OCI-LY7 (cell line): ENCODE results near the gene ZNF341. TPM values are rescaled to one million over a fixed set of nuclear protein-coding genes. Genes with fewer than 3 reads are reported as not detected.
A peak's percentile ranks its signal among the peaks of the same experiment; 100 is the strongest.

ENCODE experiments used
- BruUV-seq: library from RNA; stranded (reverse); fragments of 400-500 nt; replicated peaks from 2 replicates; lab custom pipeline; 2021; lab: Mats Ljungman, UMichigan
- CTCF ChIA-PET: fragments of 300-600 bp; sonication (Branson Sonifier 250); formaldehyde crosslinking; loops from one replicate; lab custom pipeline; 2022; ENCODE audit warnings: antibody characterized with exemption; ENCODE audit not compliant: unreplicated experiment; lab: Charles Lee
- POLR2A ChIA-PET: fragments of 300-600 bp; sonication (Branson Sonifier 250); formaldehyde crosslinking; loops from one replicate; lab custom pipeline; 2022; ENCODE audit warnings: antibody characterized with exemption; lab: Charles Lee
- DNase-seq: peaks from one replicate; pipeline ENCODE4 v3.0.0-alpha.2; 2015; ENCODE audit warnings: low spot score
- H2AFZ ChIP-seq: fragments of 200-600 bp; sonication (generic), shearing (Covaris generic); 2 replicates; pipeline ENCODE4 v1.6.1; 2014; ENCODE audit warnings: mild to moderate bottlenecking, antibody characterized with exemption, low read length, moderate library complexity
- H3K27ac ChIP-seq: fragments of 200-600 bp; sonication (generic); 2 replicates; pipeline ENCODE4 v1.5.1; 2014; ENCODE audit warnings: mixed run types, low read depth, mild to moderate bottlenecking, moderate library complexity, low read length, inconsistent platforms; ENCODE audit not compliant: poor library complexity, severe bottlenecking
- H3K36me3 ChIP-seq: fragments of 200-600 bp; sonication (generic); 2 replicates; pipeline ENCODE4 v1.6.1; 2014; ENCODE audit warnings: mild to moderate bottlenecking, antibody characterized with exemption, low read length, moderate library complexity, mixed read lengths; ENCODE audit not compliant: insufficient read depth
- H3K4me1 ChIP-seq: fragments of 200-600 bp; sonication (generic); 2 replicates; pipeline ENCODE4 v1.5.1; 2014; ENCODE audit warnings: mild to moderate bottlenecking, low read length; ENCODE audit not compliant: insufficient read depth, poor library complexity, severe bottlenecking
- H3K4me2 ChIP-seq: fragments of 200-600 bp; sonication (generic); 2 replicates; pipeline ENCODE4 v1.6.1; 2014; ENCODE audit warnings: mild to moderate bottlenecking, low read length
- H3K4me3 ChIP-seq: fragments of 200-600 bp; sonication (generic); 2 replicates; pipeline ENCODE4 v1.5.1; 2014; ENCODE audit warnings: mild to moderate bottlenecking, low read depth, low read length; ENCODE audit not compliant: poor library complexity, severe bottlenecking
- H3K79me2 ChIP-seq: fragments of 200-600 bp; sonication (generic); 2 replicates; pipeline ENCODE4 v1.6.1; 2016; ENCODE audit warnings: low read depth, mild to moderate bottlenecking, low read length, moderate library complexity, mixed read lengths; ENCODE audit not compliant: insufficient read depth
- H3K9me2 ChIP-seq: fragments of 200-600 bp; sonication (generic); 2 replicates; pipeline ENCODE4 v1.6.1; 2016; ENCODE audit warnings: mild to moderate bottlenecking, low read length, mixed read lengths; ENCODE audit not compliant: insufficient read depth
- H3K9me3 ChIP-seq: fragments of 200-600 bp; sonication (generic); 2 replicates; pipeline ENCODE4 v1.6.1; 2014; ENCODE audit warnings: mild to moderate bottlenecking, mixed run types, low read length, mixed read lengths
- H4K20me1 ChIP-seq: fragments of 200-600 bp; sonication (generic); 2 replicates; pipeline ENCODE4 v1.6.1; 2014; ENCODE audit warnings: mild to moderate bottlenecking, antibody characterized with exemption, low read length, moderate library complexity, mixed read lengths; ENCODE audit not compliant: insufficient read depth
- EZH2phosphoT487 ChIP-seq: fragments of 200-600 bp; sonication (generic); IDR thresholded peaks from 2 replicates; pipeline ENCODE4 v1.6.1; 2018; ENCODE audit warnings: low read depth, borderline replicate concordance, mild to moderate bottlenecking, mixed run types, antibody characterized with exemption, low read length, moderate library complexity, mixed read lengths
- intact Hi-C: fragments of 100-400 bp; cut with micrococcal nuclease; formaldehyde crosslinking; loops from one replicate; pipeline ENCODE4 v1.10.0; 2022; ENCODE audit not compliant: unreplicated experiment
- total RNA-seq, 2 experiments: library from RNA; depleted of rRNA in 1 of 2; stranded (reverse); fragments of >200 nt in 1 of 2; shearing (Covaris generic) in 1 of 2; gene quantifications; 2 replicates each; pipeline ENCODE4 v1.2.3, GENCODE V29; 2014 to 2022
- TF ChIP-seq, protein P1 (sequence below): fragments of 200-600 bp; sonication (generic); conservative IDR thresholded peaks from 2 replicates; pipeline ENCODE4 v1.5.1; 2014; ENCODE audit warnings: mild to moderate bottlenecking, antibody characterized with exemption, low read length, moderate library complexity, mixed read lengths

The ZNF341 gene
- total RNA-seq, 2 experiments from 2014 or later = 3.2 to 7.7 TPM

DNA sequence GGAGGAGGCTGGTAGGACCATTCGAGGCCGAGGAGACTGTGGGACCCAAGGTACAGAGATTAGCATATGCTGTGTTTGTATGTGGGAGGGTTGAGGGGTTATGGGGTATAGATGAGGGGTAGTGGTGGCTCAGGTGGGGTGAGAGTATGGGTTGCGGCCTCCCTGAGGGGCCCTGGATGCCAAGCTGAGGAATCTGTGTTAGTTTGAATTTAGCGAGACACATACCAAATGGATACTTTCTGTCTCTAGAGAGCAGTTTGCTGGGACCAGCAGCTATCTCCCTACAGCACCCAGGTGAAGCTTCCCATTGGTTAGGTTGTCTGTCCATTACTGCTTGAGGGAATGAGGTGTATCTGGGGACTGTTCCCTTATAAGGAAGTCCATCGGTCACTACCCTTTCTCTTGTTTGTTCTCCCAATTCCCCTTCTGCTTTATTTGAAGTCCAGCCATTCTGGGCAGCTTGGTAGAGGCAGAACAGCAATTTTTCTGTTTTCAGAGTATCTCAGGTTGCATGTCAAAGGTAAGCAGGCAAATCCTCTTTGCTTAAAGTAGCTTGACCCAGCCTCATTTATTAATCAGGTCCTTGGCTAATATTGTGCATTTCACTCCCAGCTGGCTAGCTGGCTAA lies 94.6 kb downstream of the ZNF341 start:
- BruUV-seq = no TSS peak
- H3K4me2 ChIP-seq = no peak overlapping the region
- H3K4me3 ChIP-seq = no peak overlapping the region
- H3K36me3 ChIP-seq = peaks cover 17% of the 10 kb centered on the region
- DNase-seq = no peak
- intact Hi-C loops = no loop called here
- H2AFZ ChIP-seq = no peak overlapping the region
- no peak for TF ChIP-seq EZH2phosphoT487
- TF ChIP-seq, protein P1, sequence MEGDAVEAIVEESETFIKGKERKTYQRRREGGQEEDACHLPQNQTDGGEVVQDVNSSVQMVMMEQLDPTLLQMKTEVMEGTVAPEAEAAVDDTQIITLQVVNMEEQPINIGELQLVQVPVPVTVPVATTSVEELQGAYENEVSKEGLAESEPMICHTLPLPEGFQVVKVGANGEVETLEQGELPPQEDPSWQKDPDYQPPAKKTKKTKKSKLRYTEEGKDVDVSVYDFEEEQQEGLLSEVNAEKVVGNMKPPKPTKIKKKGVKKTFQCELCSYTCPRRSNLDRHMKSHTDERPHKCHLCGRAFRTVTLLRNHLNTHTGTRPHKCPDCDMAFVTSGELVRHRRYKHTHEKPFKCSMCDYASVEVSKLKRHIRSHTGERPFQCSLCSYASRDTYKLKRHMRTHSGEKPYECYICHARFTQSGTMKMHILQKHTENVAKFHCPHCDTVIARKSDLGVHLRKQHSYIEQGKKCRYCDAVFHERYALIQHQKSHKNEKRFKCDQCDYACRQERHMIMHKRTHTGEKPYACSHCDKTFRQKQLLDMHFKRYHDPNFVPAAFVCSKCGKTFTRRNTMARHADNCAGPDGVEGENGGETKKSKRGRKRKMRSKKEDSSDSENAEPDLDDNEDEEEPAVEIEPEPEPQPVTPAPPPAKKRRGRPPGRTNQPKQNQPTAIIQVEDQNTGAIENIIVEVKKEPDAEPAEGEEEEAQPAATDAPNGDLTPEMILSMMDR = no peak
- CTCF ChIA-PET = no interaction called here
- no peaks in the 10 kb centered on the region for H3K9me2 ChIP-seq
- no peaks in the 10 kb centered on the region for H3K9me3 ChIP-seq
- POLR2A ChIA-PET = interaction anchor here (0.6 to 1.4 kb wide), 4 partner anchors 9 to 1154 kb away, joined by 3 to 4 read pairs (median 4); no protein-coding TSS in a partner anchor
- peaks cover 40% of the 10 kb centered on the region for H3K4me1 ChIP-seq
- peak overlapping the region; percentile 52 for H3K27ac ChIP-seq
- H4K20me1 ChIP-seq = 0 out of 2 replicates have a peak, but pooled peaks cover 4% of the 10 kb centered on the region
- peaks cover 80% of the 10 kb centered on the region for H3K79me2 ChIP-seq

DNA sequence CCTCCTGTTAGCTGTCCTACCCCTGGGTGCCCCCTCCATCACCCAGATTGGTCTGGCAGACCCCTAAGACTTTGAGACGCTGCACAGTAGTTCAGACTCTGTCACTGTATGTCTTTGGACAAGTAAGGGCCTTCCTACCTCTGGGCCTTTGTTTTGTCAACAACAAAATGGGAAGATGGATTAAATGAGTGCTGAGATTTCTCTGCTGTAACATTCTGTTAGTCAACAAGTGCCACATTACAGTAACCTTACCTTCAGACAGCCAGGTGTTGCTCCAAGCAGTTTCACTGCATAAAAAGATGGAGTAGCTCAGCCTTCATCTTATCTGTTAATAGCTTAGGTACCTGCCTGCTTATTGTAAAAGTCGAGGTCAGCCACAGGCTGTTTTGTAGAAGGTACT lies 95.3 kb downstream of the ZNF341 start:
- Histone ChIP-seq H4K20me1 (0 out of 2 replicates have a peak, but pooled peaks cover 4% of the 10 kb centered on the region), H3K27ac (peak overlapping the region; percentile 52), H3K79me2 (peaks cover 80% of the 10 kb centered on the region), H2AFZ (no peak overlapping the region), H3K4me1 (peaks cover 40% of the 10 kb centered on the region), H3K9me2 (no peaks in the 10 kb centered on the region), H3K4me3 (no peak overlapping the region), H3K9me3 (no peaks in the 10 kb centered on the region), H3K4me2 (peak overlapping the region; percentile 54), H3K36me3 (peaks cover 24% of the 10 kb centered on the region)
- no peak for TF ChIP-seq EZH2phosphoT487
- TF ChIP-seq, protein P1 = no peak
- no TSS peak for BruUV-seq
- ChIA-PET POLR2A (interaction anchor here (0.6 to 1.6 kb wide), 3 partner anchors 13 to 1155 kb away, joined by 3 to 5 read pairs (median 4); no protein-coding TSS in a partner anchor), CTCF (no interaction called here)
- intact Hi-C loops = no loop called here
- no peak for DNase-seq

GRCh38 chr20:33827634-33828325 lies 96.0 kb downstream of the ZNF341 start:
- intact Hi-C loops = no loop called here
- H4K20me1 ChIP-seq = 0 out of 2 replicates have a peak, but pooled peaks cover 4% of the 10 kb centered on the region
- peaks cover 75% of the 10 kb centered on the region for H3K79me2 ChIP-seq
- peak; percentile 56 for DNase-seq
- no peak overlapping the region for H2AFZ ChIP-seq
- POLR2A ChIA-PET = interaction anchor here (1.6 kb wide), 1 partner anchor 16 kb away, joined by 5 read pairs; no protein-coding TSS in a partner anchor
- no peaks in the 10 kb centered on the region for H3K9me3 ChIP-seq
- peak overlapping the region; percentile 12 for H3K4me3 ChIP-seq
- TF ChIP-seq EZH2phosphoT487 = no peak
- TF ChIP-seq, protein P1 = no peak
- H3K27ac ChIP-seq = peak overlapping the region; percentile 52
- CTCF ChIA-PET = no interaction called here
- BruUV-seq = no TSS peak
- no peaks in the 10 kb centered on the region for H3K9me2 ChIP-seq
- peak overlapping the region; percentile 54 for H3K4me2 ChIP-seq
- peaks cover 31% of the 10 kb centered on the region for H3K36me3 ChIP-seq
- H3K4me1 ChIP-seq = peaks cover 40% of the 10 kb centered on the region
